Hematopoietic multipotent progenitor cell treated with erythropoietin and hydrocortisone succinate and interleukin-3 and kit ligand, for 8 days (in vitro differentiated cells): Measurements from ENCODE around the gene INTS6L.

Source experiments
- DNase-seq: peaks from one replicate; pipeline ENCODE4 v3.0.0-alpha.2; 2015

The INTS6L gene, protein sequence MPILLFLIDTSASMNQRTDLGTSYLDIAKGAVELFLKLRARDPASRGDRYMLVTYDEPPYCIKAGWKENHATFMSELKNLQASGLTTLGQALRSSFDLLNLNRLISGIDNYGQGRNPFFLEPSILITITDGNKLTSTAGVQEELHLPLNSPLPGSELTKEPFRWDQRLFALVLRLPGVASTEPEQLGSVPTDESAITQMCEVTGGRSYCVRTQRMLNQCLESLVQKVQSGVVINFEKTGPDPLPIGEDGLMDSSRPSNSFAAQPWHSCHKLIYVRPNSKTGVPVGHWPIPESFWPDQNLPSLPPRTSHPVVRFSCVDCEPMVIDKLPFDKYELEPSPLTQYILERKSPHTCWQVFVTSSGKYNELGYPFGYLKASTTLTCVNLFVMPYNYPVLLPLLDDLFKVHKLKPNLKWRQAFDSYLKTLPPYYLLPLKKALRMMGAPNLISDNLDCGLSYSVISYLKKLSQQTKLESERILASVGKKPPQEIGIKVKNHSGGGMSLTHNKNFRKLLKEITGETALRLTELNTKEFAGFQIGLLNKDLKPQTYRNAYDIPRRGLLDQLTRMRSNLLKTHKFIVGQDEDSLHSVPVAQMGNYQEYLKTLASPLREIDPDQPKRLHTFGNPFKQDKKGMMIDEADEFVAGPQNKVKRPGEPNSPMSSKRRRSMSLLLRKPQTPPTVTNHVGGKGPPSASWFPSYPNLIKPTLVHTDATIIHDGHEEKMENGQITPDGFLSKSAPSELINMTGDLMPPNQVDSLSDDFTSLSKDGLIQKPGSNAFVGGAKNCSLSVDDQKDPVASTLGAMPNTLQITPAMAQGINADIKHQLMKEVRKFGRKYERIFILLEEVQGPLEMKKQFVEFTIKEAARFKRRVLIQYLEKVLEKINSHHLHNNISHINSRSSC

DNA sequence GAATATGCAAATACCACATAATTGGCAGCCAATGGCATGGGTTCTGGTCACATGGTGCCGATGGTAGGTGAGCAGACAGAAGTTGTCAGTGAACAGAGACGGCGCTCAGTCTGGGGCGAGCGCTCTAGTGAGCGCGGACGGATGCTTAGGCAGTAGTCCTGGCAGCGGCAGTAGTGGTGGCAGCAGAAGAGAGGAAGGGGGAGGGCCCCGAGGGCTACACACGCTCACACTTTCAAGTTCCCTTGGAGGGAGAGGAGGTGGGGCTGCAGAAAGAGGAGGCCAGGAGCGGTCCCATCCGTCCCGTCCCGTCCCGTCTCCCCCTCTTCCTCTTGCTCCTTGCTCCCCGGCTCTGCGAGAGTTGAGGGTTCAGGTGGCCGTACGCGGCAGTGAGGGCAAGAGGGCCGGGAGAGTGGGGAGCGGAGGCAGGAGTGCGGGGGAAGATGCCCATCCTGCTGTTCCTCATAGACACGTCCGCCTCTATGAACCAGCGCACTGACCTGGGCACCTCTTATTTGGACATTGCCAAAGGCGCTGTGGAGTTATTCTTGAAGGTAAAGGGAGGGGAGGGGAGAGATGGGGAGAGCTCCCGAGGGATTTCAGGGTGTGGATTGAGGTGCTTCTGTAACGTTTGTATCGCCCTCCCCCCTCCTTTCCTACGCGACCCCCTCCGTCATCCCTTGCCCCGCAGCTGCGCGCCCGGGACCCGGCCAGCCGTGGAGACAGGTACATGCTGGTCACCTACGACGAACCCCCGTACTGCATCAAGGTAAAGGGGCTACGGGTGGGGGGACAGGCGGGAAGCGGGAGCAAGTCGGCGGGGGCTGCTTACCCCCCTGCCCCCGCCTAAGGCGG is at the start of gene INTS6L:
Gene INTS6L, plus strand, starts transcription at position 108 of the 852 bp plus-strand sequence. Its CDS starts 333 bp downstream, at position 441.
- peak; percentile 96 for DNase-seq

DNA sequence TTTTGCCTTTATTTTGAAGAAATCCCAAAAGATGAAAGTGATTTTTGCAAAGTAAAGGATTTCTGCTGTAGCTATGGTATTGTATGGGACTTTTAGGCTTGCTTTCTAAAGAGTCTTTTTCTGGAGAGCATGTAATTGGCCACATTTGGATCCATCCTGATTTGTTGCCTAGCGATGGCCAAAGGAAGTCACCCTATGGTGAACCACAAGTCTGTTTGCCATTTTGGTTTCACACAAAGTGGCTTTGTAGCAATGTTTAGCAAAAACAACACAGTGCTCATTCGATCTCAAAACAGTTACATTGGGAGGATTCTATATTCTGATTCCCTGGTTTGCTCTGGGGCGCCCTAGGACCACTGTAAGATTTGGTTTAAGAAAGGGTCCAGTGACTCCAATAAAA is 44.1 kb upstream of the INTS6L start:
- no peak for DNase-seq

DNA sequence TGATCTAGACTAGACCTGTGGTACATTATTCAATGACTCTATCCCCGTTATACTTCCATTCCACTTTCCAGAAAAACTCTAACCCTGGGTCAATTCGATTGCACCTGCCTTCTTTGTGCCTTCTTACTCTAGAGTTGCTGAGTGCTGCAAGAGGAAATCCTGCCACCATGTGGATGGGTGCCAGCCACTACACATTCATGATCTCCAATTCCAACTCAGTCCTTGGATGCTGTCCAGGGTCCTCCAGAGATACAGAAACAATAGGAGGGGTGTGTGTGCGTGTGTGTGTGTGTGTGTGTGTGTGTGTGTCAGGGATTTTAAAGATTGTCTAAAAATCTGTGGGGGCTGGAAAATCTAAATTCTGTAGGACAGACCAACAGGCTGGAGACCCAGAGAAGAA is 42.9 kb upstream of the INTS6L start:
- peak; percentile 74 for DNase-seq

DNA sequence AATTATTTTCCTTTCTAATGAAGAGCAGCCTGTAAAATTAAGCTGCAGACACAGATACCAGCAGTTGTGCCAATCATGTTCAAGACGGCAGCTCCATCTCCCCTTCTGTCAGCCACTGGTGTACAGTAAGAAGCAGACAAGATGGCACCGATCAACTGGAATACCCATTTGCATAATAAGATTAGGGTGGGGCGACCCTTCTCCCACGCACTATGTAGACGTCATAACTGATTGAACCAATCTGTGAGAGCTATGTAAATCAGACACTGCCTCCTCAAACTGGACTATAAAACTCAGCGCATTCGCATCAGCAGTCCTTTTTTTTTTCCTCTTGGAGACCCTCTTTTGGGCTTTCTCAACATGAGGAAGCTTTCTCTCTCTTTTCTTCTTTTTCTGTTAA is 40.4 kb upstream of the INTS6L start:
- no peak for DNase-seq

DNA sequence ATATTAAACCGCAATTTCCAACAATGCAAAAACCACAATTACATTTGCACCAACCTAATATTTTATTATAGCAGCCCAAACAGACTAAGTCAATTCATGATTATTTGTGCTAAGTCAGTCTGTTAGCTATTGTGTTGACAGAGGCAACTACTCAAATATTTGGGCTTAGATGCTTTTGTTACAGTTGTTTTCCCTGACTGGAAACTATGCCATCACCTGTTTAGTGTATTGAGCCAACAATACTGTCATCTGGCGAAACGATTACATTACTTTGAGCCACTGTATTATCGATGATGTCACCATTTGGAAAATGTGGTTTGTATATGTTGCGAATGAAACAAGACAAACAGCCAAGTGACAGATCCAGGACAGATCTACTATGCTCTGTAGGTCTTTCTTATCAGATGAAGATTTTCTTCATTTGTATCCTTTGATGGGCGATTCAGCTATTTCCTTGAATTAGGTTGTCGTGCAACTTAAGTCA is 38.7 kb upstream of the INTS6L start:
- no peak for DNase-seq

DNA sequence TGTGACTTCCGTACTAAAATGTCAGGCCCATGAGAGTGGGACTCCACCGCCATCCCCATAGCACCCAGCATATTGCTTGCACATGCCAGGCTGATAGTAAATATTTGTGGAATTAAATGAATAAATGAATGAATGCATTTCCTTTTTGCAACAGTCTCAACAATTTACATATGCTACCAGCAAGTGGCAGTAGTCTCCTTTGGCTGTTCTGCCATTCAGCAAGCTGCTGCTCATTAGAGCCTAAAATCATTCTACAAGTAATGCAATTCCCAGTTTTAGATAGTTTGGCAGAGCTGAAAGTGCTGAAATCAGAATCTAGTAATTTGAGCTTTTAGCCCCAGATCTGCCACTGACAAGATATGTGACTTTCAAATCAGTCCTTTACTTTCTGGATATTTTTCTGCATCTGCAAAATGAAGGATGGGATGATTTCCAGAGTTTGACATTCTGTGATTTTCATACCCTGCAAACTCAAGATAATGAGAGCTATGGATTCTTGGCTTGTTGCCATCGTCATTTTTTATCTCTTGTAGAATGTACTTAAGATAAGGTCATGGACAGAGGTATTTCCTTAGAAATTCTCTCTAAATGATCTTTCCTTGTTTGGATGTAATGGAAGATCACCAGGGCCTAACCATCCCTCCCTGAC is 35.7 kb upstream of the INTS6L start:
- peak; percentile 53 for DNase-seq

DNA sequence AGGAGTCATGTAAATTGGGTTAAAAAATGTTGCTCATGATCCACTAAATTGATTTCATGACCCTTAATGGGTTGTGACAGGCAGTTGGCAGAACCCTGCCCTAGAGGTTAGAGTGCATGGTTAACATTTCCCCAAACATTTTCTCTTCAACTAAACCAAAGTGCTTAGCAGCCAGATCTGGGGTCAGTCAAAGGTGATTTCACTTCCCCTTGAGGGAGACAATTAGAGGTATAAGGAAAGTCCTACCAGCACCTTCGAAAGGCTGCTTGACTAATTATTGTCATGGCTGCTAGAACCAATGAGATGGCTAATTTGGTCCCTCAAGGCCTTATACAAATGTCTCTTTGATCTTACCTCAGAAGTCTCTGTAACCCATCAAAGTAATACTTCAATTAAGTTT is 30.9 kb upstream of the INTS6L start:
- no peak for DNase-seq

DNA sequence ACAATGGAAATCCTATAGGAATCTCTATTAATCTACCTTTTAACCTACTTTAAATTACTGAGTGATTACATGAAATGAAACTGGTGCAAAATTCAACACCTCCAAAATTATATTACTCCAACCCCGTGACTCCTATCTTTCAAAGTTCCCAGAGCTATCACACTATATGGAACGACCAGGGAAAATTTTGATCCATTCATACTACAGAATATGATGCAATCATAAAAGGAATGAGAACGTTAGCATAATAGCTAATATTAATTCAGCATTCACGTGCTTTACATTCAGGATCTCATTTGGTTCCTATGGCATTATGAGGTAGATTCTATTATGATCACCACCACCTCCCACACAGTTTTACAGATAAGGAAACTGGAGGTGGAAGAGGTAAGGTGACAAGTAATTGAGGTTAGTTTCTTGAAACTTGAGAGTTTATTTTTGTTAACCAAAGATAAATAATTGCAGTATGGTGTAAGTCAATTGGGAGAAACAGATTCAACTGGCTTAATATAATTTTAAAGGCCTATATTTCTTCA is 29.4 kb upstream of the INTS6L start:
- no peak for DNase-seq

DNA sequence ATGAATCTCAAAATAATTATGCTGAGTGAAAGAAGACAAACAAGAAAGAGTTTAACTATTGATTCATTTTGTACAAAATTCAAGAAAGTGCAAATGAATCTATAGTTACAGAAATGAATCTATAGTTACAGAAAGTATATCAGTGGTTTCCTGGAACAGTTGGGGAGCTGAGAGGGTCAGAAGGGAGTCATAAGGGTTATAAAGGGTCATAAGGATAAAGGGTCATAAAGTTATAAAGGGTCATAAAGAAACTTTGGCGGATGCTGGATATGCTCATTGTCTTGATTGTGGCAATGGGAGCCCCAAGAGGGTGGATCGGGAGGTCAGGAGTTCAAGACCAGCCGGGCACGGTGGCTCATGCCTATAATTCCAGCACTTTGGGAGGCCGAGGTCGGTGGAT is 26.0 kb upstream of the INTS6L start:
- DNase-seq, result no peak

DNA sequence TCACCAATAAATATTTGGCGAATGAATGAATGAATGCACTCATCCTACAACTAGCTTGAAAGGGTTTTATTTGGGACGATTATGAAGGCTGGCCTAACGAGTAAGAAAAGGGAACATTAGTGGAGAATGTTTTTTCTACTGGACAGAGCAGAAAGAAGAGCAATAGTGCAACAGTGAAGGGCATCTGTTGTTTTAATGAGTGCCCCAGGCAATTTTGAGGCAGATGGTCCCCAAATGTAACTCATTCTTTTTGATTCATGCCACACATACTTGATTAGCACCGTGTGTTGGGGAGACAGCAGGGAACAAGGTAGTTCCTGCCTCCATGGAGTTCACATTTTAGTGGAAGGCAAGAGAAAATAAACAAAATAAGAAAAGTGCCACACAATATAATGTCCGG is 22.7 kb upstream of the INTS6L start:
- no peak for DNase-seq

DNA sequence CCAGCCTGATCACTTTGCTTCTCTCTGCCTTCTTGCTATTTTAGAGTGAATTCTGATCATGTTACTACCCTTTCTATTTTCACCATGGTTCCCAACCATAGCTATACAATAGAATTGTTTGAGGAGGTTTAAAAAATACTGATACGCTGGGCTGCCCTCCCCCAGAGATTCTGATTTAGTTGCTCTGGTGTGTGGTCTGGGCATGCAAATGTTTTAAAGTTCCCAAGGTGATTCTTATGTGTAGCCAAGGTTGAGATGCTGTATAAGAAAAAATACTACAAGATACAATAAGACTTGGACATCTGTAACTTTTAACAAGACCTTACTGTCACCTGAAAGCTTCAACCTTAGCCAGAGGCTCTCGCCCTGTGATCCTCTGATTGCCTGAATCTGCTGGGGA is 22.2 kb upstream of the INTS6L start:
- DNase-seq, result no peak

DNA sequence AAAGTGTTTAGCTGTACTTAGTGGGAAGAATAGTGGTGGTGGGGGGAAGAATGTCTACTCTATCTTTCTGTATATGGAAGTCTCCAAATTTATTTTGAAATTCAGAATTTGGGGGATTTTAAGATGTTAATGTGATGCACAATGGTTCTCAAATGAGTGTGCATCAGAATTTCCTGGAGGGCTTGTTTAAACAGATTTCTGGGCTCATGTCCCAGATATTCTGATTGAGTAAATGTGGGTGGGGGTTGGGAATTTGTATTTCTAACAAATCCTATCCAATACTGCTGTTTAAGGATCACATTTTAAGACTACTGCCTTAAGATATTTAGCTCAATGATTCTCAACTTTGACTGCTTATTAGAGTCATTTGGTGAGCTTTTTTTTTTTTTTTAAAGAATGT is 15.1 kb upstream of the INTS6L start:
- DNase-seq, result no peak

DNA sequence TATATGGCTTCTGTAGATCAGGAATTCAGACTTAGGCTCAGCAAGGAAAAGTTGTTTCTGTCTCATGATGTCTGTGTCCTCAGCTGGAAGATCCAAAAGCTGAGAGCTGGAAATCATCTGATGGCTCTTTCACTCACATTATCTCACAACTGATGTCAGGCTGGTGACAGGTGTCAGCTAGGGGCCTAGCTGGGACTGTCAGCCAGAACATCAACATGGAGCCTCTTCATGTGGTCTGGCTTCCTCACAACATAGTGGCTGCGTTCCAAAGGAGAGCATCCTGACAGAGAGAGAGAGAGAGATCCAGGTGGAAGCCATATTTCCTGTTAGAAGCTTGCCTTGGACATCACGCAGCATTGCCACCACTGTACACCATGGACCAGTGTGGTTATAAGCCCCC is 10.6 kb upstream of the INTS6L start:
- DNase-seq, result no peak

DNA sequence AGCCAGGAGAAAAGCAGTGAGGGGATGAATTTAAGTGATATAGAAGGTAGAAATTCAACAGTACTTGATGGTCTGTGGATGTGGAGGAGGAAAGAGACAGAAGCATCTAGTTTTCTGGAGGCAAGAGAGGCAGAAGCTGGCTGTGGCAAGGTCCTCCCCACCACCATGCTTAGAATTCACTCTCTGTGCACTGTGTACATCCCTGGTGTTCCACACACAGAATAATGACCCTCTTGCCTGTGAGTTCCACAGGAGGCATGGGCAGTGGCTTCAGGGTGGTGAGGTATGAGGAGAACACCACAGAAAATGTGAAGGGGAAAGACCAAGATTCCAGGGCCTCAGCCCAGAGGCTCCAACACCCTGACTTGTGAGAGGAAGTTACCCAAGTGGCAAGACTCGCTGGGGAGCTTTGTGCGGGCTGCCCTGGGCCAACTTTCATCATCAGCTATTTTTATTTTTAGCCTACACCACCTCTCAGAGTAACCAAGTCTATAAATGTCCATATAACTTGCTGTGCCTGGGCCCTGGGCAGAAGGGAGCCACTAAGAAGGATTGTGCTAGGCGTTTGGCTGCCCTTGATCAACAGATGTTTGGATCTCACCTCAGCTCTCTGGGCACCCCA is 7.8 kb upstream of the INTS6L start:
- DNase-seq, result no peak

DNA sequence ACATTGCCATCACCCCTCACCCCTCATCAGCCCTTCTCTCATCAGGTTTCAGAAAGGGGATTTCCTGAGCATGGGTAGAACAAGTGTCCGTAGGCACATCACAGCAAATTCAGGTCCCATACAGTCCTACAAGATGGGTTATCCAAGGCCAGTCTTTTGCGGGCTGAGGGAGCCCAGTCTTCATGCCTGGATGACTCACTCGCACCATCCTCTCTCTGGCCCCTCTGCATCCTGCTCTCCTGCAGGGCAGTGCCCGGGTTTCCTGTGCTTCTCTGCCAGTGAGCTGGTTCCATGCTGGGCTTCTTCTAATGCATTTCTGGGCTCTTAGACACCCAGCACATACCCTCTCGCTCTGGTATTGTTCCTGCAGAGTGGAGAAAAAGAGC is 7.3 kb upstream of the INTS6L start:
- DNase-seq, result no peak

DNA sequence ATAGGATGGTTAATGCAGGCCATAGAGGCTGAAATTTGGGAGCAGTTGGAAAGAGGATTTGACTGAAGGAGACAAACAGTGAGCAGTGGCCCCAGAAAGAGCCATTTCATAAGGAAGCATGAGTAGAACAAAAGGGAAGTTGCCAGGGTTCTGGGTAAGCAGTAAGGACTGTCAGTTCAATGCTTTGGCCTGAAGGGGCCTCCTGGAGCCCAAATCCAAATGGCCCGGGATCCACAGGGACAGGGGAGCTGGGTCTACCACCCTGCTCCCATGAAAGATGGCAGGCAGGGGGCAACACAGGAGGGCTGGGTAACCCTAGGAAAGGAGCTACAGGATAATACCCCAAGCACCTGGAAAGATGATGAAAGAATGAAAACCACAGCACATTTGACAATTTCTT is 4.1 kb upstream of the INTS6L start:
- peak; percentile 25 for DNase-seq

DNA sequence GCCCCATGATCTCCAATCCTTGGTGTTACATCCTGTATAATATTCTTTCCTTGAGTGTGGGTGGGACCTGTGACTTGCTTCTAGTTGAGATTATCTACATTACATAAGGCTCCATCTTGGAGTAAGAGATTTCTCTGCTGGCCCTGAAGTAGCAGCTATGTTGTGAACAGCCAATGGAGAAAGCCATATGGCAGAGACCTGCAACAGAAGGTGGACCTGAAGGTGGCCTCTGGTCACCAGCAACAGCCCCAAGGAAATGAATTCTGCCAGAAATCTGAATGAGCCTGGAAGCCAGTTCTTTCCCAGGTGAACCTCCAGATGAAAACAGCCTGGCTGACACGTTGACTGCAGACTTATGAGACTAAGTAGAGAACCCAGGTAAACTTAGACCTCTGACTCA is 2.3 kb upstream of the INTS6L start:
- DNase-seq, result no peak

DNA sequence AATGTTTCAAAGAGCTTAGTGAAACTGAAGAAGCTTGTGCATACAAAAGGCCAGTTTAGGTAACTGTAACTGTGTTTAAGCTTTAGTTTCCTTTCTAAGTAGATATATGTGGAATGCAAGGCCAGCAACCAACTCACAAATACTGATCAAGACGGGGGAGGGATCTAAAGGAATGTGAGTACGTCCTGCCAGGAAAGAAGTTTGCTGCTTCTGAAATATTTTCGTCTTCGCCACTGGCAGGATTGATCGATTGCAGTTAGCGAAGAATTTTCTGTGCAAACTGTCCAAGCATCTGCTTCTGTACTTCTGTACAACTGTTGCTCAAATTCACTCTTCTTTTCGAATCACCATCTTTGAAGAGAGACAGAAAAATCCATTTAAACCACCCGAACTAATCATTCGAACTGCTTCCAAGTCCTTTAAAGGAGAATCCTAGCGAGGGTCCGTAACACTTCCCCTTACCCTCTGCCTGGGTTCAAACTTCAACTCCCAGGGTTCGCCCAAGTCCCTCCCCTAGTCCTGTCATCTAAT is 373 bp upstream of the INTS6L start:
- DNase-seq, result no peak

DNA sequence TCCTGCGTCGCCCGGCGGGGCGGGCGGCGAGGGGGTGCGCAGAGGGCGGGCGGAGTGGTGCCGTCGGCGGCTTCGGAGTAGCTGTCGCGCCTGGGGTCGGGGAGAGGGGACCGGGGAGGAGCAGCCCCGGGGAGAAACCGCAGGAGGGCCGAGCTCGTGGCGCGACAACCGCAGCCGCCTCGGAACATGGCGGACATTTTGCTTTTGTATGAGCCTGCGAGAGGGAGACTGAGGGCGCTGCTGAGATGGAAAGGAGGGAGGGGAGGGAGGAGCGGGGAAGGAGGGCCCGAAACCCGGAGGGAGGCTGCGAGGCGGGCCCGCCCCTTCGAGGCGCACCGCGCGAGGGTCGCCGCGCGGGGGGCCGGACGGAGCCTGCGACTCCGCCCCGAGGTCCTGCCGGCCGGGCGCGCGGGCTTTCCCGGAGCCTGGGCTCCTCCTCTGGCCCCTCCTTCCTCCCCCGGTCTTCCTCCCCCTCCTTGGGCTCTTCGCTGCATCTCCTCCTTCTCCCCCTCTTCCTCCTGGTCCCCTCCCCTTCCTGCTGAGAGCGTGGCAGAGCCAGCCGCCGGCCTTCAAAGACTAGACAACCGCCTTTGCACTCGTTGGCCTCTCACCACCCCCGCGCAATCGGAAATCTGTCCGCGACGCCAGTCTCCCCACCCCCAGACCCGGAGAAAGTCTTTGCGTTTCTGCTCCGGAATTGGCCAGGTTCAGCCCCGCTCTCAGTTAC is 1.1 kb downstream of the INTS6L start:
- peak; percentile 91 for DNase-seq

DNA sequence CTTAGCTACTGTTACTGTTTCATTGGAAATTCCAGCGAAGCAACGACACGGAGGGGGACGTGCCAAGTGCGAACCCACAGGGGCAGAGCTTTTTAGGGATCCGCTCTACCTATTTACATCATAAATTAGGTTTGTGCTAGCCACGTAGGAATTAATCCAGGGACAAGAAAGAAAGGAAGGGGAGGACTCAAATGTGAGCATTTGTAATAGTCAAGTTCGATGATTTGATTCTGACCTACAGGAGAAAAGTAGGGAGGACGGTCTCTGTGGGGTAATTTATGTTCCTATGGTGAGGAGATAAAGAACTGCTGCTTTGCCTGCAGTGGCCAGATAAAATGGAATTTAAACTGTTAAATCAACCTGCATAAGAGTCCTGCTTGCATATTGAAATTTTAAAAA is 1.7 kb downstream of the INTS6L start:
- DNase-seq, result peak; percentile 83
